GM20431 (cell line): ENCODE data around the gene SLC1A7.

Experiments used
- in situ Hi-C: fragments of 300-500 bp; cut with MseI, MboI; formaldehyde crosslinking; loops from one replicate; pipeline ENCODE4 v1.15.0; 2020; ENCODE audit warnings: low sequenced_read_pairs; ENCODE audit not compliant: unreplicated experiment

The SLC1A7 gene

DNA sequence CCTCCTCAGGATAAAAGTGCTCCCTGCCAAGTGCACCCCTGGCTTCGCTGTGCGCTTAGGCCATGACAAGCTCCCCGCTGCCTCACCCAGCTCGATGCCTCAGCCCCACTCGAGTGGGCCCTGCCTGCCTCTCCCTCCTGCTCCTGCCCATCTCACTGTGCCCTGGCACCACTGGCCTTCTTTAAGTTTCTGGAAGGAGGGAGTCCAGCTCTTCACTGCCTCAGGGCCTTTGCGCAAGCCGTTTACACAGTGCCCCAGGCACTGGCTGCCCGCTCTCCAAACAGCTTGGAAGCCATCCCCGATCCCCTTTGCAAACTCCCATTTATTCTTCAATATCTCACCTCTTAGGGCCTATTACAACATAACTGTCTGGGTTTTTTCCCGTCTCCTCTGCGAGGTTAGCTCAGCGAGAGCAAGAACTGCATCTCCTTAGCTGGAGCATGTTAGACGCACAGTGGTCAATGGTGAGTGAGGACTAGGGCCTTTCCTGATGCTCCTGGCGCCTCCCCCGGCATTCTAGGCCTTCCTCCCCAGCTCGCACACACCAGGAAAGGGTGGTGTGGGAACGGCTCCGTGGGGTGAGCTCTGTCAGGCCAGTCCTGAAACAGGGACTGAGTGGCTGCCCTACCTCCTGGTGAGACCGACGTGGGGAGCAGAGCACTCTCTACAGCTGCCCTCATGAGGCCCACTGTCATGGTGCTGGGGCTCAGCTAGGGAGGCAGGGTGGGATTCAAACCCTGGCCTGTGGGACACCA, 48.5 kb downstream of the SLC1A7 start:
- in situ Hi-C loops = no loop called here

GRCh38 chr1:53093451-53093754, 49.0 kb downstream of the SLC1A7 start:
- in situ Hi-C loops = no loop called here

- in situ Hi-C loops = no loop called here
Observed at GRCh38 chr1:53092659-53093450, 49.6 kb downstream of the SLC1A7 start.

DNA sequence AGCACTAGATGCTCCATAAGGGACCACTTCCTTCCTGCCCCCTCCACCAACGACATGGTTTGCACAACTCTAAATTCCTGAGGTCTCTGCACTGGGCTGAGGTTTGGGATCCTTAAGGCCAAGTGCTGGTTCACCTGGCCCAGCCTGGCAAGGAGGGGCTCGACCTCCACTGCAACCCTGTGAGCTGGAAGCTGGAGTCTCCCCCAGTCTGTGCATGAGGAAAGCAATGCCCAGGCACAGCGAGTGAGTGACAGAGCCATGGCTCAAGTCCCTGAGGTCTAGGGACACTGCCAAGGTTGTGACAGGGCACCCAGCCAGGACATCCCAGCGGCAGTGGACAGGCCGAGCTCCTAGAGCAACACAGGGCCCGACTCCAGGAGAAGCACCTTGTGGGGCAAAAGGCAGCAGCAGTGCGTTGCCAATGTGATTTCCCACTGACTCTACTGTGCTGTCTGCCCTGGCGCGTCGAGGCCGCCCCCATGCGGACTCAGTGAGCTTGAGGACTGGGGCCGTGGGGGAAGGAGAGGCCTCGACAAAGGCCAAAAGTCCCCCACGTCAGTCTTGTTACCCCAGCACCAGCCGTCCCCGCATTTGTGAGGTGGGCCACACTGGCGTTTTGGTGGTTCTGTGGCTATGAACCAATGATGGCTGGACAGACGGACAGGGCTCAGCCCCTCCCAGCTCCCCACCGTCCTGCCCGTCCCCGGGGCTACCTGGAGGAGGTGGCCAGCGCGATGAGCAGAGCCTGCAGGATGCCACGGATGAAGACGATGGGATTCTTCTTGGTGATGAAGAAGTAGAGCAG, 50.4 kb downstream of the SLC1A7 start:
- in situ Hi-C loops = no loop called here

GRCh38 chr1:53090227-53091147, 52.0 kb downstream of the SLC1A7 start:
- in situ Hi-C loops = no loop called here

DNA sequence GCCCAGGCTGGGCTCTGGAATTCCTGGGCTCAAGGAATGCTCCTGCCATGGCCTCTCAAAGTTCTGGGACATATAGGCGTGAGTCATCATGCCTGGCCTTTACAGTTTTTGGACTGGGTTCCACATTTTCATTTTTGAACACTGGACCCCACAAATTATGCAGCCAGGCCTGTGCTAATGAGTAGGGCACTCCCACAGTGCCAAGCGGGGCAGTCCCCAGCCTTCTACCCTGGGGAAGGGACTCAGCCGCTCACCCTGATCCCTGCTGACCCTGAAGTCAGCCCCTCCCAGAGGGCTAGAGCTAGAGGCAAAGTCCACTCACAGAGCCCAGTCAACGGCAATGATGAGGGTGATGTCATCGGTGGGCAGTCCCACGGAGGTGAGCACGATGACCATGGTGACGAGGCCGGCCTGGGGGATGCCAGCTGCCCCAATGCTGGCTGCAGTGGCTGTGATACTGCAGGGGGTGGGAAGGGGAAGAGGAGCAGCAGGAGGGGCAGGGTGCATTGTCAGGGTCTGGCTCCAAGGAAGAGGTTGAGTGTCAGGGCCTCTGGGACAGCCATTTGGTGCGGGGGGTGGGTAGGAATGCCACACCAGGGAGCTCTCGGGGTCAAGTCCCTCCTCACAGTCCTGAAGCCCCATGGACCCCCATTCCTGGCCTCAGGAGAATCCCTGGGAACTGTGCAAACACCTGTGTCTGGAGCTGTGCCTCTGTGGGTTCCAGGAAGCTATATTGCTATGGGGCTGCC, 52.8 kb downstream of the SLC1A7 start:
- in situ Hi-C loops = no loop called here

DNA sequence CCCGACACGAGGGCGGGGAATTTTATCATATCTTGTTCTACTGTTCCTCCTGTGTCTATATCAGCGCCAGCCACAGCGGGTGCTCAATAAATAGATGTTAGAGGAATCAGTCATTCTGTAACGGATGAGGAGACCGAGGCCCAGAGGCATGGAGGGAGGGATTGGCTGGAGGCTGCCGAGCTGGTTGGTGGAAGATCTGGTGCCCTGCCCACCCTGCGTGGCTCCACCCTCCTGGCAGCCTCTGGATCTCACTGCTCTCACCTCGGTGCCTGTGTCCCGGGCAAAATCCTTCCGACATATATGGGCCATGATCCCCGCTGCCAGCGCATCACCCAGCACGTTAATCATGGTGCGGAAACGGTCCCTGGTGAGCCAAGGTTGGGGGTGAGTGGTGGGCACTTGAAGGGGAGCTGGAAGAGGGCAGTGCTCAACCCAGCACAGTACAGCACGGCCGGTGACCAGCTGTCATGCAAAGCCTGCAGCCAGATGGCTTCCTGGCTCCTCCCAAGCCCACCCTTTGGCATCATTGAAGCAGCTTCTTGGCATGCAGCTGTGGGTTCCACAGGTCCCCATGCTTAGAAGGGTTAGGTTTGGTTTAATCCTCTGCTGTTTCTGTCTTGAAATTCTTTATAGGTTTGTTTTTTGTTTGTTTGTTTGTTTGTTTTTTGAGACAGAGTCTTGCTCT, 53.7 kb downstream of the SLC1A7 start:
- in situ Hi-C loops = no loop called here

DNA sequence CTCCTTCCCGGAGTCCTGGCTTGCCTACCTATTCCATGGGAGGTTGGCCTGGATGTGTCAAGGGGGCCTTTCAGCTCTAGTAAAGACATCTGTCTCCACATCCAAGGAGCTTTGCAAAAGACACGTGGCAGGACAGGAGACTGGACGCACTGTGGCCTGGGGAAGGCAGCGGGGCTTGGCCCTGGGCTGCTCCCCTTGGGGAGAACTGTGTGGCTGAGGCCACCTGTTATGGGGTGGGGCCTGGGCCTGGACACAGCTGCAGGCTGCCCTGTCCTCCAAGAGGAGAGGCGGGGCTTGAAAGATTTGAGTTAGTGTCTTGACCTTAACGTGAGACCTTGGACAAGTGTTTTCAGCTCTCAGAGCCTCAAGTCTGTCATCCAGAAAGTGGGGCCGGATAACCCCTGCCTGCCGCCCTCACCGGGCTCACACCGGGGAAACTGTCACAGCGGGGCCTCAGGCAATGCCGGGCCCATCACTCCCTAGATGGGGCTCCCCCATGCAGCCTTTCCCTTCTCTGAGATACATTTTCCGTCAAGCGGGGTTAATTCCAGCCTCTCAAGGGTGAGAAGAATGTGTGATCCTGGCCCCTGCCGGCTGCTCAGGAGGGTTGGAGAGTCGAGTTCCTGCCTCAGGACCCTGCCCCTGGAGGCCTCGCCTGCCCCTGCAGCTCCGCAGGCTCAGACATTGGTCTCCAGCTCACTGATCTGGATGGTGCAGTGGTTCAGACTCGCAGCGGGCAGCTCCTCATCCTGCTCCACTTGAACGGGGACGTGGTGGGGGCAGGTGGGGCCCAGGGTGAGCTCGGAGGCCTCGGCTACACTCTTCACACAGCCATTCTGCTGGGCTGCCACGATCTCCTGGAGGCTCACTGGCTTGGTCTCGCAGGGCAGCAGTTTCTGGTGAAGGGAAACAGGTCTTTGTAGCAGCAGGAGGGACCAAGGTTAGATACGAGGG, 54.8 kb downstream of the SLC1A7 start:
- in situ Hi-C loops = no loop called here

DNA sequence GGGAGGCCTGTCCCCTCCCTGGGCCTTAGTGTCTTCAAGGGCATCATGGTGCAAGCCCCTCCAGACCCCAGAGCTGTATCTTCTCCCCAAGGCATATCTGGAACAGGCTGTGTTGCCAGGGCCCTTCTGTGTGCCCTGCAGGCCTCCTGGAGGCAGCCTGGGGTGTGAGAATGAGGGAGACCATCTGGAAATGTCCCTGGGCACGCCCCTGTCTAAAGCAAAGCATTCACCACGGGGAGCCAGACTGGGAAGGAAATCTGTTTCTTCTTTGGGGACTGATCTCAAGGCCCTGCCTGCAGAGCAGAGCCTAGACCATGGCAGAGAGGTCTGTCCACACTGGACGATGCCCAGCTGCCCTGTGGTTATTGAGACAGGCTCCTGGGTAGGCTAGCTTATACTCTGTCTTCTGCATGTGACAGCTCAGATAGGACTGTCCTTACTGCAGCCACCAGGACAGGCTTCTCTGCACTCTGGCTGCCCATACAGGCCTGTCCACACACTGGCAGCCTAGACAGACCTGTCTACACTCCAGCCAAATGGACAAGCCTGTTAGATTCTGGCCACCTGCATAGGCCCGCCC, 55.9 kb downstream of the SLC1A7 start:
- in situ Hi-C loops = no loop called here

DNA sequence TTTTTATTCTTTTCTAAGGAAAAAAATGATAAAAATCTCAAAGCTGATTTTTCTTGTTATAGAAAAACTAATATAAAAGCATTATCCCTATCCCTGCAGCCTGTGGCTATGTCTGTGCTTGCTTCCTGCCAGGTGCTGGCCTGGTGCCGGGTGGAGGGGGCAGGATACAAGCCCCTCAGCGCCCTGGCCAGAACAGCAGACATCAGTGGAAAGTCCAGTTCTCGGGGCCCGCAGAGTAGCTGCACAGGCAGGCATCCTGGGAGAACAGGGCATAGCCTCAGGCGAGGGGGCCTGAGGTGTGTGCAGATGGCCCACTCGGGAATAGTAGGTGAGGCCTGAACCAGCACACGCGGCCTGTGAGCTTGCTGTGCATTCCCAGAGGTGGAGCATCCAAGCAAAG, 57.0 kb downstream of the SLC1A7 start:
- in situ Hi-C loops = no loop called here

GRCh38 chr1:53084589-53084971, 57.9 kb downstream of the SLC1A7 start:
- in situ Hi-C loops = no loop called here

- in situ Hi-C loops = no loop called here
Observed at GRCh38 chr1:53083636-53084588, 58.5 kb downstream of the SLC1A7 start.

- in situ Hi-C loops = no loop called here
Observed at GRCh38 chr1:53082826-53083455, 59.5 kb downstream of the SLC1A7 start.

DNA sequence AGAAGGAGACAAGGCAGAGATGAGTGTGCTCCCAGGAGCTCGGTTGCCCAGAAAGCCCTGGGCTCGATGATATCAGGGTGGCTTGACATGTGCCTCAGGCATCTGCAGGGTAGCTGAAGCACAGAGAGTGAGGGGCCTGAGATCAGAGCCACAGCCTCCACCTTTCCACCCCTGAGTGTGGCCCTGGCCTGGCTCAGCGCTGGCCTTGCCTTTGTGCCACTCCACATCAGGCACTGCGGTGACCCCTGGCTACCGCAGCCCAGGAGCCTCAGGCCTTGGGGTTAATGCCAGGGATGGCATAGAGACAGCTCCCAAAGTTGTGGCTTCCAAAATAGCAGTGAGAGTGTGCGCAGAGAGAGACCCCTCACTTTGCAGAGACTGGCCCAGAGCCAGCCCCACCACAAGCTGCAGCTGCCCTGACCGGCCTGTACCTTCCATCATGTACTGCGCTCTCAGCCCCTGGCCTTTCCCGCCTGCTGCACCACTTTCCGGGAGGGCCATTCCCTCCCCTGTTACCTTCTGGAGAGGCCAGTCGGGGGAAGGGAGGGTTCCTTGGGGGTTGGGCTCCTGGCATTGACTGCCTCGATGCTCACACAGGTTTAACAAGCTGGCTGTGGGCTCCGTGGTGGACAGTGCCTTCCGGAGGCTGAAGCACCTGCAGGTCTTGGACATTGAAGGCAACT, 60.9 kb downstream of the SLC1A7 start:
- in situ Hi-C loops = no loop called here

GRCh38 chr1:53080769-53081168, 61.7 kb downstream of the SLC1A7 start:
- in situ Hi-C loops = no loop called here
